ENCODE measurements around the gene SYCE1.

DNA sequence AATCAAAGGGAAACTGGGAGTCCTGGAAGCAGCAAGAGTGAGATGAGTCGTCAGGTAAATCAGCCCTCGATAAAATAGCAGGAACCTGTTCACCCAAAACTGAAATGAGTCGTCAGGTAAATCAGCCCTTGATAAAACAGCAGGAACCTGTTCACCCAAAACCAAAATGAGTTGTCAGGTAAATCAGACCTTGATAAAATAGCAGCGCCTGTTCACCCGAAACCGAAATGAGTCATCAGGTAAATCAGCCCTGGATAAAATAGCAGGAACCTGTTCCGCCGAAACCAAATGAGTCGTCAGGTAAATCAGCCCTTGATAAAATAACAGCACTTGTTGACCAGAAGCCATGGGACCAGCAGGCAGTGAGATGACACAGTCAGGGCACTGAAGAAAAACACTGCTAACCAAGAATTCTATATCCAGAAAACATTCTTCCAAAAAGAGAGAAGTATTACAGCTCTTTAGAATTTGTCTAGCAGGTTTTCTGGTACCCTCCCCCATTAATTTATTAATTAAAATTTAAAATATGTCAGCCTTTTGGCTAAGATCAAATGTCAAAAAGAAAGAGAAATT is 41.7 kb downstream of the SYCE1 start:
- no peak for TF ChIP-seq POLR2A (IDR thresholded peaks at IDR 0.05)
- TF ChIP-seq, protein P1, sequence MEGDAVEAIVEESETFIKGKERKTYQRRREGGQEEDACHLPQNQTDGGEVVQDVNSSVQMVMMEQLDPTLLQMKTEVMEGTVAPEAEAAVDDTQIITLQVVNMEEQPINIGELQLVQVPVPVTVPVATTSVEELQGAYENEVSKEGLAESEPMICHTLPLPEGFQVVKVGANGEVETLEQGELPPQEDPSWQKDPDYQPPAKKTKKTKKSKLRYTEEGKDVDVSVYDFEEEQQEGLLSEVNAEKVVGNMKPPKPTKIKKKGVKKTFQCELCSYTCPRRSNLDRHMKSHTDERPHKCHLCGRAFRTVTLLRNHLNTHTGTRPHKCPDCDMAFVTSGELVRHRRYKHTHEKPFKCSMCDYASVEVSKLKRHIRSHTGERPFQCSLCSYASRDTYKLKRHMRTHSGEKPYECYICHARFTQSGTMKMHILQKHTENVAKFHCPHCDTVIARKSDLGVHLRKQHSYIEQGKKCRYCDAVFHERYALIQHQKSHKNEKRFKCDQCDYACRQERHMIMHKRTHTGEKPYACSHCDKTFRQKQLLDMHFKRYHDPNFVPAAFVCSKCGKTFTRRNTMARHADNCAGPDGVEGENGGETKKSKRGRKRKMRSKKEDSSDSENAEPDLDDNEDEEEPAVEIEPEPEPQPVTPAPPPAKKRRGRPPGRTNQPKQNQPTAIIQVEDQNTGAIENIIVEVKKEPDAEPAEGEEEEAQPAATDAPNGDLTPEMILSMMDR (IDR thresholded peaks at IDR 0.05), result no peak
